Vagina (tissue), 2 donors: Measurements from ENCODE around the gene HPS5. TPM values are rescaled to one million over a fixed set of nuclear protein-coding genes. Genes with fewer than 3 reads are reported as not detected.

Experiments
- DNase-seq, 2 donors: peaks; one replicate each; pipeline ENCODE4 v3.0.0-alpha.2; 2017; ENCODE audit errors: extremely low spot score in 2 of 2
- H3K27ac ChIP-seq: fragments of 200-600 bp; sonication (generic); one replicate; pipeline ENCODE4 v1.5.1; 2019
- H3K27me3 ChIP-seq: fragments of 200-600 bp; sonication (generic); one replicate; pipeline ENCODE4 v1.5.1; 2019
- H3K36me3 ChIP-seq, 2 donors: fragments of 200-600 bp; sonication (generic); one replicate each; pipeline ENCODE4 v1.5.1; 2017 to 2019
- H3K4me1 ChIP-seq: fragments of 200-600 bp; sonication (generic); one replicate; pipeline ENCODE4 v1.5.1; 2019
- H3K4me3 ChIP-seq, 2 donors: fragments of 200-600 bp; sonication (generic); 1 replicate in 1 of 2; 2 replicates in 1 of 2; pipeline ENCODE4 v1.5.1; 2016 to 2019
- H3K9me3 ChIP-seq: fragments of 200-600 bp; sonication (generic); one replicate; pipeline ENCODE4 v1.5.1; 2019
- CTCF ChIP-seq, 3 experiments: fragments of 450-650 bp in 2 of 3; fragments of 200-600 bp in 1 of 3; sonication (generic) in 1 of 3; IDR thresholded peaks; one replicate each; pipeline ENCODE4 v1.5.1; 2017 to 2019; ENCODE audit warnings: antibody characterized with exemption in 3 of 3, mild to moderate bottlenecking in 2 of 3, moderate library complexity in 2 of 3
- POLR2A ChIP-seq, 2 donors: fragments of 450-650 bp; IDR thresholded peaks; one replicate each; pipeline ENCODE4 v1.6.1; 2017; ENCODE audit warnings: antibody characterized with exemption in 2 of 2, mild to moderate bottlenecking in 2 of 2, moderate library complexity in 2 of 2
- POLR2AphosphoS5 ChIP-seq, 2 donors: sonication (generic); formaldehyde crosslinking; IDR thresholded peaks; one replicate each; pipeline ENCODE4 v1.9.0; 2017; ENCODE audit warnings: antibody characterized with exemption in 2 of 2, mild to moderate bottlenecking in 2 of 2, low read depth in 1 of 2; ENCODE audit not compliant: insufficient read depth in 1 of 2
- intact Hi-C: fragments of 100-400 bp; cut with DNase I; formaldehyde crosslinking; loops from one replicate; pipeline ENCODE4 v1.15.1; 2023
- total RNA-seq: library from RNA; depleted of rRNA; stranded (reverse); fragments of >200 nt; gene quantifications from one replicate; pipeline ENCODE4 v1.2.3, GENCODE V29; 2016

The HPS5 gene
- total RNA-seq, 1 donor from 2014 or later = 17.4 TPM

- DNase-seq = no peak
- peaks cover 0 to 44% of the 10 kb centered on the region in 2 donors for H3K36me3 ChIP-seq
- H3K4me3 ChIP-seq = no peak overlapping the region
- H3K27ac ChIP-seq = no peak overlapping the region
- H3K27me3 ChIP-seq = no peaks in the 10 kb centered on the region
- no peaks in the 10 kb centered on the region for H3K4me1 ChIP-seq
- H3K9me3 ChIP-seq = no peaks in the 10 kb centered on the region
- TF ChIP-seq POLR2AphosphoS5 (IDR thresholded peaks at IDR 0.05; ENCODE audit: insufficient read depth in 1 of 2, low read depth in 1 of 2) (no peak), POLR2A (IDR thresholded peaks at IDR 0.05) (no peak), CTCF (IDR thresholded peaks at IDR 0.05) (no peak)
- intact Hi-C loops = no loop called here
Observed at GRCh38 chr11:18366286-18366685, 44.3 kb upstream of the HPS5 start.

- no peaks in the 10 kb centered on the region for H3K9me3 ChIP-seq
- H3K36me3 ChIP-seq = peaks cover 0 to 49% of the 10 kb centered on the region in 2 donors
- H3K27me3 ChIP-seq = no peaks in the 10 kb centered on the region
- intact Hi-C loops = no loop called here
- DNase-seq = no peak
- no peaks in the 10 kb centered on the region for H3K4me1 ChIP-seq
- no peak overlapping the region for H3K27ac ChIP-seq
- no peak for TF ChIP-seq POLR2A (IDR thresholded peaks at IDR 0.05)
- TF ChIP-seq POLR2AphosphoS5 (IDR thresholded peaks at IDR 0.05; ENCODE audit: insufficient read depth in 1 of 2, low read depth in 1 of 2) = no peak
- TF ChIP-seq CTCF (IDR thresholded peaks at IDR 0.05) = no peak
- no peak overlapping the region for H3K4me3 ChIP-seq
Observed at GRCh38 chr11:18365741-18366140, 43.8 kb upstream of the HPS5 start.

GRCh38 chr11:18364495-18365073 lies 42.6 kb upstream of the HPS5 start:
- TF ChIP-seq POLR2A (IDR thresholded peaks at IDR 0.05) = no peak
- no peak for TF ChIP-seq CTCF (IDR thresholded peaks at IDR 0.05)
- no peak for TF ChIP-seq POLR2AphosphoS5 (IDR thresholded peaks at IDR 0.05; ENCODE audit: insufficient read depth in 1 of 2, low read depth in 1 of 2)
- H3K4me3 ChIP-seq = no peak overlapping the region
- intact Hi-C loops = no loop called here
- peaks cover 0 to 60% of the 10 kb centered on the region in 2 donors for H3K36me3 ChIP-seq
- H3K9me3 ChIP-seq = no peaks in the 10 kb centered on the region
- no peaks in the 10 kb centered on the region for H3K27me3 ChIP-seq
- no peak for DNase-seq
- H3K27ac ChIP-seq = no peak overlapping the region
- no peaks in the 10 kb centered on the region for H3K4me1 ChIP-seq

GRCh38 chr11:18361154-18361553 lies 39.2 kb upstream of the HPS5 start:
- Histone ChIP-seq H3K4me3 (no peak overlapping the region), H3K27me3 (no peaks in the 10 kb centered on the region), H3K36me3 (peaks cover 0 to 87% of the 10 kb centered on the region in 2 donors), H3K9me3 (no peaks in the 10 kb centered on the region), H3K4me1 (no peaks in the 10 kb centered on the region), H3K27ac (no peak overlapping the region)
- no peak for DNase-seq
- intact Hi-C loops = no loop called here
- TF ChIP-seq POLR2A (IDR thresholded peaks at IDR 0.05) = no peak
- no peak for TF ChIP-seq POLR2AphosphoS5 (IDR thresholded peaks at IDR 0.05; ENCODE audit: insufficient read depth in 1 of 2, low read depth in 1 of 2)
- TF ChIP-seq CTCF (IDR thresholded peaks at IDR 0.05) = no peak

- Histone ChIP-seq H3K36me3 (peaks cover 0 to 84% of the 10 kb centered on the region in 2 donors), H3K27me3 (no peaks in the 10 kb centered on the region), H3K4me1 (no peaks in the 10 kb centered on the region), H3K4me3 (no peak overlapping the region), H3K9me3 (no peaks in the 10 kb centered on the region), H3K27ac (no peak overlapping the region)
- TF ChIP-seq POLR2AphosphoS5 (IDR thresholded peaks at IDR 0.05; ENCODE audit: insufficient read depth in 1 of 2, low read depth in 1 of 2) = no peak
- no peak for TF ChIP-seq POLR2A (IDR thresholded peaks at IDR 0.05)
- no peak for TF ChIP-seq CTCF (IDR thresholded peaks at IDR 0.05)
- no peak for DNase-seq
- intact Hi-C loops = no loop called here
Observed at GRCh38 chr11:18358646-18359045, 36.7 kb upstream of the HPS5 start.
